Medulla oblongata (tissue), 1 donor: ENCODE data around the gene PVALEF.
A peak's percentile ranks its signal among the peaks of the same experiment; 100 is the strongest.
"Not testable (repeated sequence)": the region's sequence is repeated elsewhere in the genome, so short reads cannot be mapped to it uniquely, and the experiment has no call there.

Experiments used
- DNase-seq: peaks from one replicate; pipeline ENCODE4 v3.0.0-alpha.2; 2015; ENCODE audit errors: extremely low spot score

Gene PVALEF

DNA sequence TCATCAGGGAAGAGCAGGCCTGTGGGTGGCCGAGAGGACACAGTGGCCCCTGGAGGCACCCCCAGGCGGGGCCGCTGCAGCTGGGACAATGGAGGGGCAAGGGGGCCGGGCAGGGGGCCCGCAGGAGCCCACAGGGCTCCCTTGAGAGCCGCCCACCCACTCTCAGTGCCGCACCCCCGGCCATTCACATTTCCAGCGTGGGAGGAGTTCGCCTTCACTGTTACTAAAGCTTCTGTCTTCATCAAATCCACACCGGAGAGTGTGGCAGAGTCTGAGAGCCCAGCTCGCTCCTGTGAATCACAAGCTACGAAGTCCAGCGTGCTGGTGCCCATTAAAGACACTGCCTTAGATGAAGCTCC is 20.9 kb upstream of the PVALEF start:
- no peak for DNase-seq

- not testable (repeated sequence) for DNase-seq
Observed at GRCh38 chr17:81146208-81146607, 19.1 kb upstream of the PVALEF start.

- DNase-seq, result no peak
Observed at GRCh38 chr17:81147701-81148100, 17.6 kb upstream of the PVALEF start.

DNA sequence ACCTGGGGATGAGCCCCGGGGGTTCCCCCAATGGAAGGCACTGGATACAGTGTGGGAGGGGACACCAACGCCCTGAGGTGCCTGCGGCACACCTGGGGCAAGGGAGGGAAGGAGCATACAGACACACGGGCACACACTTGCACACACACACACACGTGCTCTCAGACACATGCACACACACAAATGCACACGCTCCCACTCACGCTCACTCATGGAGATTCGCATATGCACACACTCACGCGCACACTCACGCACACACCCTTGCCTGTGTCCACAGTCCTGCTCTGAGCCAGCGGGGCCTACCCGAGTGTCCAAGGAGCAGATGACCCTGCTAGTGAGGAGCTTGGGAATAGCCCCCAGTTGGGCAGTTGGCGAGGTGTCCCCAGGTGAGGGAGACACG is 16.7 kb upstream of the PVALEF start:
- no peak for DNase-seq

GRCh38 chr17:81148986-81149533 is 16.2 kb upstream of the PVALEF start:
- DNase-seq, result no peak

DNA sequence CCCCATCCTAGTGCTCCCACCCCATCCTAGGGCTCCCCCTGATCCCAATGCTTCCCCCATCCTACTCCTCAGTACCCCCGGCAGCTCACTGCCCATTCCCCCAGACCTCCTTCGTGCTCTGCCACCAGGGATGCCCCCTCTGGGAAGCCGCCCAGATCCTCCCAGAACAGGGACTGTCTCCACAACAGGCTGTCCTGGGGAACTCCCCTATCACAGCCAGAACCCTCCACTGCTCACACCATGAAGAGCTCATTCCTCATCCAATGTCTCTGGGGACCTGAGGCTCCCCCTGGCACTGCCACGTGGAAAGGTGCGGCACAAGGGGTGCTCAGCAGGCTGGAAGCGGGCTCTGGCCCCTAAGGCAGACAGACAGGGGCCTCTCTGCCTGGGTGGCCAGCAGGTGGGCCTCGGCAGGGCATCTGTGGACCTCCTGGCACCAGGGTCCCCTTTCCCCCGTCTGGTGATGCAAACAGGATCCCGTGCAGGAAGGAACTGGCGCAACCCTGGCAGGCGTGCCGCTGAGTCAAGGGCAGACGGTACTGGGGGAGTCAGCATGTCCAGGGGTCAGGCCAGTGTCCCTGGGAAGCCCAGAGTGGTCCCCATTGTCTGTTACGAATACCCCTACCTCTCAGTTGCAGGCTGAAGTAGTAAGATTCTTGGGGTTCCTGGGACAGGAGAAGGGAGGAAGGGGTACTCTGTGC is 14.8 kb upstream of the PVALEF start:
- DNase-seq, result no peak

- DNase-seq, result no peak
Observed at GRCh38 chr17:81151278-81151677, 14.0 kb upstream of the PVALEF start.

DNA sequence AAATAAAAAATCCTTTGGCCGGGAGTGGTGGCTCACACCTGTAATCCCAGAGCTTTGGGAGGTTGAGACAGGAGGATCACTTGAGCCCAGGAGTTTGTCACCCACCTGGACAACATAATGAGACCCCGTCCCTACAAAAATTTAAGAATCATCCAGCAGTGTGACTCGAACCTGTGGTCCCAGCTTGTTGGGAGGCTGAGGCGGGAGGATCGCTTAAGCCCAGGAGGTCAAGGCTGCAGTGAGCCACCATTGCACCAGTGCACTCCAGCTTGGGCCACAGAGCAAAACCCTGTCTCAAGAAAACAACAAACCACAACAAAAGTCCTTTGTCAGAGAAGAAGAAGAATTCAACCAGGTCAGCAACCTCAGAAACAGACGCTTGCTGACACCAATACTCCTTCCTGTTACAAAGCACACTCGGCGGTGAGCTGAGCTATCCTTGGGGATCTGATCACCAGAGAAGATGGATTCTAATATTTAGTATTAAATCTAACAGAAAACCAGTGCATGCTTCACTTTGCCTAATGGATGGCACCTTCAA is 12.9 kb upstream of the PVALEF start:
- DNase-seq, result no peak

- peak; percentile 94 for DNase-seq
Observed at GRCh38 chr17:81153340-81153803, 11.9 kb upstream of the PVALEF start.

DNA sequence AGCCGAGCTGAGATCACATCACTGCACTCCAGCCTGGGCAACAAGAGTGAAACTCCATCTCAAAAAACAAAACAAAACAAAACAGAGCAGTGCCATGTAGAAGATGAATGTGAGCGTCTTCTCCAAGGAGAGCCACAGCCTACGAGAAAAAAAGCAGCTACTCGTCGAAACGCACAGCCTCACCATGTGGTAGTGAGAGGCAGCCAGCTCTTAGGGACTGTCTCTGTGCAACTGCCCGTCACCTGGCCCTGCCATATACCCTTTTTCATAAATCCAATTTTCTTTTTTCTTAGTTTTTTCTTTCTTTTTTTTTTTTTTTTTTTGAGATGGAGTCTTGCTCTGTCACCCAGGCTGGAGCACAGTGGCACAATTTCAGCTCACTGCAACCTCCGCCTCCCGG is 11.3 kb upstream of the PVALEF start:
- not testable (repeated sequence) for DNase-seq

DNA sequence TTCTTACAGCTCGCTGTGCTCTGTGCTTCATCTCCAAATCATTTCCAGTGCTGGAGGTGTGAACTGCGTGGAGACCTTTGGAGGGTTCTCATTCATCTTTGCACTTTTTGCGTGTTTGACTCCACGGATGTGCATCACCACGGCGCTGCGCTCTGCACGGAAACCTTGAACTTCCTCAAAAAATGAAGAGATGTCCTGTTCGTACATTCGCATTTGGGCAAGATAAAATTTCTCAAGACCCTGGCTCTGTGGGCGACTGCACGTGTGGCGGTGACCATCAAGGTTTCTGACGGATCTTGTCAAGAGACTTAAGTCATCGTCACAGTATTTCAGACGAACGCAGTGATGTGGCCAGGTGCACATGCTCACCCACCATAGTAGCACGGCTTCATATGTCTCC is 10.3 kb upstream of the PVALEF start:
- DNase-seq, result no peak

GRCh38 chr17:81156866-81157805 is 8.2 kb upstream of the PVALEF start:
- no peak for DNase-seq

GRCh38 chr17:81157848-81158687 is 7.2 kb upstream of the PVALEF start:
- no peak for DNase-seq

GRCh38 chr17:81158688-81159590 is 6.4 kb upstream of the PVALEF start:
- DNase-seq, result no peak

- no peak for DNase-seq
Observed at GRCh38 chr17:81159611-81160265, 5.6 kb upstream of the PVALEF start.

GRCh38 chr17:81160306-81160705 is 5.0 kb upstream of the PVALEF start:
- DNase-seq, result peak; percentile 37

DNA sequence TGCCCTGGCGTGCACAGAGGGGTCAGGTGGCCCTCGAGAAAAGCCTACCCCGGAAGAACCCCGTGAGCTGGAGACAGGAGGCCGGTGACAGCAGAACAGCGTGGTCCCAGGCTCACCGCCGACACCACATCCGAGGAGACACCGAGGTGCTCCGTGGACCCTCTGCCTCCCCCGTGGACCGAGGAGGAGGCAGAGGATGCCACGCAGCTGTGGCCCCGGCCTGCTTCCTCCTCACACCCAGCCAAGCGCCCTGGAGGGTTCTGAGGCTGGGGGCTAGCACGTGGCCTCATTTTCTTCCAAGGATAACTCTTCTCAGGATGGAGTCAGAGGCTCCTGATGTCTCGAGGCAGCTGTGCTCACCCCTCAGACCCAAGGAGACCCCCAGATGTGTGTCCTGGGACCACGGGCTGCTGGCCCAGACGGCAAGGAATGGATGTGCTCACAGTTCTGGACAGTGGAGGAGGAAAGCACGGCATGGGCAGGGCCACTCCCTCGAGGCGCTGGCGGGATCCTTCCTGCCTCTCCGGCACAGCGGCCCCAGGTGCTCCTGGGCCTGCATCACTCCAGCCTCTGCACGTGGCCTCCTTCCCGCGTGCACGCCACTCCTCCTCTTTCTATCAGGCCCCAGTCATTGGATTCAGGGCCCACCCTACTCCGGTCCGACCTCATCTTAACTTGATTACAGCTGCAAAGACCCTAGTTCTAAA is 4.4 kb upstream of the PVALEF start:
- DNase-seq, result no peak

DNA sequence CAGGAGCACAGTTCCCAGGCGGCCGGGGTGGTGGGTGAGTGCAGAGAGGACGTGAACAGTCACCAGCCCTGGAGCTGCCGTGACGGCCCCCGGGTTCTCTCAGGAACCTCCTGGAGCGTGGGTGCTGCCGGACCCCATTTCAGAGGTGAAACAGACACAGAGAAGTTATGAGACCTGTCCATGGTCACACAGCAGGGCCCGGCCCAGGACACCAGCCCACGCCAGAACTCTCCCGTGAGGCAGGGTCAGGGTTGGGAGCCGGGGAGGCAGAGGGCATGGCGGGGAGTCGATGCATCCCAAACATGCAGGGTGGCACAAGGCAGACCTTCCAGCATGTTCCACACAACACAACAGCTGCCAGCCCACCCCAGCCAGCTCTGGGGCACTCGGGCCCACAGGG is 3.8 kb upstream of the PVALEF start:
- DNase-seq, result no peak

DNA sequence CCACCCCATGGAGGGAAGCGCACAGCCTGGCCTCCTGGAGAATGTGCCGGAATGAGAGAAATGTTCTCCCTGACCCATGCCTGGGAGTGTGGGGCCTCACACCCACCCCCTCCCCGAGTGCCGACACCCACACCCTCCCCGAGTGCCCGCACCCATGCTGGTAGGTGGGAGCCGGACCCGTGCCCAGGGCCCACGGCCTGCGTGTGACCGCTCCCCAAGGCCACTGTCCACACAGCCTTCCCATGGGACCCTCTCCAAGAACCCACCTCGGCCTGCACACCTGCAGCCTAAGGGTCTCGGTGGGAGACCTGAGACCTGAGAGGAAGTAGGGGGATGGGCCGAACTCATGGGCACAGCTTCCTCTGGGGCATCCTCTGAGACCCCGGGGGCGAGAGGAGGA is 3.3 kb upstream of the PVALEF start:
- DNase-seq, result no peak
